PC-9 (cell line): Measurements from ENCODE around the gene UBE2H. TPM values are rescaled to one million over a fixed set of nuclear protein-coding genes. Genes with fewer than 3 reads are reported as not detected.

Source experiments
- BruUV-seq: library from RNA; stranded (reverse); fragments of 400-500 nt; replicated peaks from 2 replicates; lab custom pipeline; 2021; lab: Mats Ljungman, UMichigan
- CTCF ChIA-PET: fragments of 300-600 bp; sonication (Branson Sonifier 250); formaldehyde crosslinking; loops from one replicate; lab custom pipeline; 2022; ENCODE audit warnings: antibody characterized with exemption; lab: Charles Lee
- POLR2A ChIA-PET: fragments of 300-600 bp; sonication (Branson Sonifier 250); formaldehyde crosslinking; loops from one replicate; lab custom pipeline; 2022; ENCODE audit warnings: antibody characterized with exemption; ENCODE audit not compliant: unreplicated experiment; lab: Charles Lee
- DNase-seq, 2 experiments: peaks; one replicate each; pipeline versions ENCODE4 v3.0.0 to v3.0.0-alpha.2; 2015 to 2022; ENCODE audit warnings: mixed read lengths in 1 of 2
- H2AFZ ChIP-seq: fragments of 200-600 bp; sonication (generic); 2 replicates; pipeline ENCODE4 v1.8.1; 2017; ENCODE audit warnings: antibody characterized with exemption
- H3F3A ChIP-seq: fragments of 200-600 bp; sonication (generic); 2 replicates; pipeline ENCODE4 v1.8.1; 2017; ENCODE audit warnings: antibody characterized with exemption, mild to moderate bottlenecking, low read depth; ENCODE audit not compliant: insufficient read depth
- H3K27ac ChIP-seq: fragments of 200-600 bp; sonication (generic); 2 replicates; pipeline ENCODE4 v1.6.1; 2016; ENCODE audit warnings: mixed run types
- H3K27me3 ChIP-seq: fragments of 200-600 bp; sonication (generic); 2 replicates; pipeline ENCODE4 v1.6.1; 2016; ENCODE audit warnings: low read depth, mixed run types; ENCODE audit not compliant: insufficient read depth
- H3K36me3 ChIP-seq: fragments of 200-600 bp; sonication (generic); 2 replicates; pipeline ENCODE4 v1.6.1; 2016; ENCODE audit warnings: low read depth, mixed run types
- H3K4me1 ChIP-seq: fragments of 200-600 bp; sonication (generic); replicated peaks from 2 replicates; pipeline ENCODE4 v1.6.1; 2016; ENCODE audit warnings: mixed run types; ENCODE audit not compliant: insufficient read depth
- H3K4me2 ChIP-seq: fragments of 200-600 bp; sonication (generic); 2 replicates; pipeline ENCODE4 v1.6.1; 2017; ENCODE audit warnings: mixed run types
- H3K4me3 ChIP-seq: fragments of 200-600 bp; sonication (generic); 2 replicates; pipeline ENCODE4 v1.6.1; 2016; ENCODE audit warnings: mixed run types
- H3K79me2 ChIP-seq: fragments of 200-600 bp; sonication (generic); 2 replicates; pipeline ENCODE4 v1.6.1; 2017; ENCODE audit warnings: low read depth, mixed run types
- H3K9me2 ChIP-seq: fragments of 200-600 bp; sonication (generic); 2 replicates; pipeline ENCODE4 v1.8.1; 2017; ENCODE audit warnings: mild to moderate bottlenecking; ENCODE audit not compliant: insufficient read depth
- H3K9me3 ChIP-seq: fragments of 200-600 bp; sonication (generic); 2 replicates; pipeline ENCODE4 v1.8.1; 2016; ENCODE audit warnings: low read depth; ENCODE audit not compliant: insufficient read depth
- H4K20me1 ChIP-seq: fragments of 200-600 bp; sonication (generic); 2 replicates; pipeline ENCODE4 v1.8.1; 2017; ENCODE audit not compliant: insufficient read depth
- CTCF ChIP-seq: fragments of 200-600 bp; sonication (generic); conservative IDR thresholded peaks from 2 replicates; pipeline ENCODE4 v1.6.1; 2017; ENCODE audit warnings: mixed run types, antibody characterized with exemption, mild to moderate bottlenecking, moderate library complexity
- EZH2 ChIP-seq: fragments of 200-600 bp; sonication (generic); IDR thresholded peaks from 2 replicates; pipeline ENCODE4 v1.8.0; 2017; ENCODE audit warnings: antibody characterized with exemption, low read depth
- intact Hi-C: fragments of 100-400 bp; cut with micrococcal nuclease; formaldehyde crosslinking; loops from one replicate; pipeline ENCODE4 v1.10.0; 2022; ENCODE audit not compliant: unreplicated experiment
- total RNA-seq: library from RNA; stranded (reverse); gene quantifications from 2 replicates; pipeline ENCODE4 v1.2.3, GENCODE V29; 2021

UBE2H gene
- total RNA-seq, 1 experiment from 2014 or later = 211 TPM

- H3K4me3 ChIP-seq = no peak overlapping the region
- no peaks in the 10 kb centered on the region for H3K9me2 ChIP-seq
- no peaks in the 10 kb centered on the region for H3K9me3 ChIP-seq
- H3K4me1 ChIP-seq = no peaks in the 10 kb centered on the region; the same call in 1 of the 2 replicates
- H3K27ac ChIP-seq = no peak overlapping the region
- peaks cover 66% of the 10 kb centered on the region for H4K20me1 ChIP-seq
- peaks cover 17% of the 10 kb centered on the region; the same call in 1 of the 2 replicates for H3F3A ChIP-seq
- TF ChIP-seq CTCF (no peak), EZH2 (no peak)
- intact Hi-C loops = no loop called here
- DNase-seq = no peak
- H2AFZ ChIP-seq = no peak overlapping the region
- H3K27me3 ChIP-seq = no peaks in the 10 kb centered on the region
- no TSS peak for BruUV-seq
- peaks cover 6% of the 10 kb centered on the region for H3K36me3 ChIP-seq
- H3K4me2 ChIP-seq = no peak overlapping the region
- peaks cover 85% of the 10 kb centered on the region for H3K79me2 ChIP-seq
- CTCF ChIA-PET = interaction anchor here (0.5 to 0.6 kb wide), 3 partner anchors 45 to 93 kb away, joined by 3 to 14 read pairs (median 8); no protein-coding TSS in a partner anchor
- POLR2A ChIA-PET = interaction anchor here (0.5 to 0.8 kb wide), 2 partner anchors 33 to 81 kb away, joined by 6 to 14 read pairs; no protein-coding TSS in a partner anchor
Measured at GRCh38 chr7:129917934-129918333, 34.8 kb downstream of the UBE2H start.

GRCh38 chr7:129914536-129915272, 38.1 kb downstream of the UBE2H start:
- no peak for TF ChIP-seq EZH2
- no peak for TF ChIP-seq CTCF
- ChIA-PET CTCF (interaction anchor here (0.5 to 0.7 kb wide), 2 partner anchors 94 to 1018 kb away, joined by 4 to 7 read pairs; no protein-coding TSS in a partner anchor), POLR2A (interaction anchor here (0.6 kb wide), 1 partner anchor 56 kb away, joined by 3 read pairs; no protein-coding TSS in a partner anchor)
- H3K4me3 ChIP-seq = no peak overlapping the region
- peaks cover 94% of the 10 kb centered on the region for H3K79me2 ChIP-seq
- no peaks in the 10 kb centered on the region for H3K27me3 ChIP-seq
- no peaks in the 10 kb centered on the region for H3K9me2 ChIP-seq
- H3K36me3 ChIP-seq = peaks cover 19% of the 10 kb centered on the region
- peaks cover 65% of the 10 kb centered on the region for H4K20me1 ChIP-seq
- H3F3A ChIP-seq = peaks cover 9% of the 10 kb centered on the region; the same call in 1 of the 2 replicates
- H3K9me3 ChIP-seq = no peaks in the 10 kb centered on the region
- DNase-seq = no peak
- no peak overlapping the region for H2AFZ ChIP-seq
- BruUV-seq = no TSS peak
- H3K27ac ChIP-seq = no peak overlapping the region
- no peak overlapping the region for H3K4me2 ChIP-seq
- intact Hi-C loops = no loop called here
- peaks cover 19% of the 10 kb centered on the region for H3K4me1 ChIP-seq

GRCh38 chr7:129913428-129913827, 39.3 kb downstream of the UBE2H start:
- Histone ChIP-seq H3K4me3 (no peak overlapping the region), H3K9me2 (no peaks in the 10 kb centered on the region), H4K20me1 (peaks cover 74% of the 10 kb centered on the region), H3K4me2 (no peak overlapping the region), H3K27ac (no peak overlapping the region), H3K9me3 (no peaks in the 10 kb centered on the region), H3K4me1 (peaks cover 19% of the 10 kb centered on the region), H3K36me3 (peaks cover 21% of the 10 kb centered on the region), H3F3A (peaks cover 13% of the 10 kb centered on the region; the same call in 1 of the 2 replicates), H3K79me2 (peaks cover 95% of the 10 kb centered on the region), H3K27me3 (no peaks in the 10 kb centered on the region), H2AFZ (no peak overlapping the region)
- no peak for TF ChIP-seq EZH2
- POLR2A ChIA-PET = no interaction called here
- CTCF ChIA-PET = no interaction called here
- no TSS peak for BruUV-seq
- no peak for DNase-seq
- intact Hi-C loops = no loop called here
